ENCODE measurements around the gene EXOC1L.
"Not testable (repeated sequence)": the region's sequence is repeated elsewhere in the genome, so short reads cannot be mapped to it uniquely, and the experiment has no call there.

The EXOC1L gene

DNA sequence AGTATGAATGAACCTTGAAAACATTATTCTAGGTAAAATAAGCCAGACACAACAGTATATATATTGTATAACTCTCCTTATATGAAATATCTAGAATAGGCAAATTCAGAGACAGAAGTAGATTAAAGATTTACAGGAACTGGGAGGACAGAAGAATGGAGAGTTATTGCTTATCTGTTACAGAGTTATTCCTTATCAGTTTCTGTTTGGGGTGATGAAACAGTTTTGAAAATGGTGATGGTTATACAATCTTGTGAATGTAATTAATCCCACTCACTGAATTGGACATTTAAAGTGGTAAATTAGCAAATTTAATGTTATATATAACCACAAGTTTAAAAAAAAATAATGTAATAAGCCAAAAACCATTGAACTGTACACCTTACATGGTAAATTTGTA is 19.4 kb downstream of the EXOC1L start:
- no peak for DNase-seq

DNA sequence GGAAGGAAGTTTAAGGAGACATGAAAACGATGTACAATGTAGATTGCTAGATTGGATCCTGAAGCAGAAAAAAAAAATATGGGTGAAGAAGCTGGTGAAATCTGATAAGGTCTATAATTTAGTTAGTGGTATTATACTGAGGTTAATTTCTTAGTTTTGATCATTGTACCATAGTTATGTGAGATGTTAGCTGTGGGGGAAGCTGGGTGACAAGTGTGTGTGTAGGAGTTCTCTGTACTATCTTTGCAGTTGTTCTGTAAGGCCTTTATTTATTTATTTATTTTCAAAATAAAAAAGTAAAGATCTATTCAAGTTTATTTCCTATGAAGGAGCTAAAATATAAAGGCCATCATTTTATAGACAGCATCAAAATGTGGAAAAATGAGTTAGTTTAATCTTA is 21.4 kb downstream of the EXOC1L start:
- no peak for DNase-seq

DNA sequence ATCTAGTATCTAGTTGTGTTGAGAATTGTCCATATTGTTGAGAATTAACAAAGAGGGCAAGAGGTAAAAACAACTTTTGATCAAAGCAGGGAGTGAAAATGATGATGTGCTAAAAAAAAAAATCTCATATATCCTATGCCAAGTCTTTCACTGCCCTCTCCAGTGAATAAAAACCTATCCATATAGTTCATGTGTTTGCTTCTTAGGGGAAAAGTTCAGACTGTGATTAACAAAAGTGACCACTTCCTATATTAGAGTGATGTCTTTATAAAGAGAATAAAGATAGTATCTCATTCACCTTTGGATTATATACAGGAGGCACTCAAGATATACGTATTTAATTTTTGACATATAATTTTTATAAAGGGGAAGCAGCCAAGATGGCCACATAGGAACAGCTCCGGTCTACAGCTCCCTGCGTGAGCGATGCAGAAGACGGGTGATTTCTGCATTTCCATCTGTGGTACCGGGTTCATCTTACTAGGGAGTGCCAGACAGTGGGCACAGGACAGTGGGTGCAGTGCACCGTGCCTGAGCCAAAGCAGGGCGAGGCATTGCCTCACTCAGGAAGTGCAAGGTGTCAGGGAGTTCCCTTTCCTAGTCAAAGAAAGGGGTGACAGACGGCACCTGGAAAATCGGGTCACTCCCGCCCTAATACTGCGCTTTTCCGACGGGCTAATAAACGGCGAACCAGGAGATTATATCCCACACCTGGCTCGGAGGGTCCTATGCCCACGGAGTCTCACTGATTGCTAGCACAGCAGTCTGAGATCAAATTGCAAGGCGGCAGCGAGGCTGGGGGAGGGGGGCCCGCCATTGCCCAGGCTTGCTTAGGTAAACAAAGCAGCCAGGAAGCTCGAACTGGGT is 22.0 kb downstream of the EXOC1L start:
- not testable (repeated sequence) for DNase-seq

DNA sequence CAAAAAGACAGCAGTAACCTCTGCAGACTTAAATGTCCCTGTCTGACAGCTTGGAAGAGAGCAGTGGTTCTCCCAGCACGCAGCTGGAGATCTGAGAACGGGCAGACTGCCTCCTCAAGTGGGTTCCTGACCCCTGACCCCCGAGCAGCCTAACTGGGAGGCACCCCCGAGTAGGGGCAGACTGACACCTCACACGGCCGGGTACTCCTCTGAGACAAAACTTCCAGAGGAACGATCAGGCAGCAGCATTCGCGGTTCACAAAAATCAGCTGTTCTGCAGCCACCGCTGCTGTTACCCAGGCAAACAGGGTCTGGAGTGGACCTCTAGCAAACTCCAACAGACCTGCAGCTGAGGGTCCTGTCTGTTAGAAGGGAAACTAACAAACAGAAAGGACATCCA is 22.7 kb downstream of the EXOC1L start:
- DNase-seq: not testable (repeated sequence)

DNA sequence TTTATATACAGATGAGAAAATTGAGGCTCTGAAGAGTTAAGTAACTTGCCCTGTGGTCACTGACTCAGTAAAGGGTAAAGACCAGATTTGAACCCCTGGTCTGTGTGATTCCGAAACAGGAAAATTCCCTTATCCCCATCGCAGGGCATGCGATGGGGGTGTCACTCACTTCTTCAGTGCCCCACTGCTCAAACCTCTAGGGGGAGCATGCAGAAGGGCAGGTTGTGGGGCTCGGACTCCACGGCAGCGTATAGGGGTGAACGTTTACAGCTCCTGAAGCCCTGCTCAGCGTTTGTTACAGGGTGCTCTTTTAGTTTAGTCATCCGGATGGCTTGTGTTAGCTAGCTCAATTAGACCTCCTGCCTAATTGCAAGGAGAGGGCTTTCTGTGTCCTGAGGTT is 30.1 kb downstream of the EXOC1L start:
- DNase-seq: no peak

DNA sequence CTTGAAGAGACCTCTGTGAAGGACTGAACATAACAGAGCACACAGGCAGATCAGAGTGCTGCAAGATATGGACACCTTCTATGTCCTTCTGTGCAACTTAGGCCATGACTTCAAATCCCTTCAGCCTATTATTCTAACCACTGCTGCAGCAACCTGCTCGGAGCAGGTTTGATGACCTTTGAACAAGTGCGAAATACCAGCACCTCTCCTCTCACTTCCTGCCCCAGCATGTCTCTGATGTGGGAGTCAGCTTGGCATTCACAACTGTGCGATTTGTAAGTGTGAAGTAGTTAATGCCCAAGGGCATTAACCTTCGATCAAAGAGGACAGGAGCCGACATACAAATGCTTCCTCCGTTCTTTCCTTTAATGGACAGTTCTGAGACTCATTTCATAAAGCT is 32.3 kb downstream of the EXOC1L start:
- DNase-seq: no peak

DNA sequence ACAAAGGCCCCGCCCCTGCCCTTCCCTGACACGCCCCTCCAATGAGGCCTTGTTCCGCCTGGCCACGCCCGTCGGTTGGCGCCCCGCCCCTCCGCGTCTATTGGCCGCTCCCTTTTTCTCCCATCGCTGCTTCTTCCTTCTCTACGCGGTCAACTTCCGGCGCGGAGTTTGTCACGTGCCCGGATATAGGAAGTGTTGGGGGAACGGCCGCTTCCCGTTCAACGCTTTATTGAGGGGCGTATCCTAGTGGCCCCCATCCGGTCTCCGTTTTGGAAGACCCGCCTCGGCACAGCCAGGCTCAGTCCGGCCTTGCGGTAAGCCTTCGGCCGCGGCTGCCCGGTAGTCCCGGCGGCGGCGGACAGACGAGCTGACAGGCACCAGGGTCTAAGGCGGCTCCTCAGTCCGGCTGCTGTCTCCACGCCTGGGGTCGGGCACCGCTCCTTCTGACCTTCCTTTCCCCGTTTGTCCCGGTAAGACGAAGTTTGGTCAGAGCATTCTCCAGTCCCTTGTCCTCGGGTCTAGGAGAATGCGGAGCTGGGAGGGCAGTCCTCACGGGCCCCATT is 34.0 kb downstream of the EXOC1L start, which contains the start of gene EXOC1:
EXOC1 (plus strand) TSS at position 165 of the 563 bp plus-strand sequence. CDS start 4,676 bp downstream, outside the sequence.
- peak; percentile 98 for DNase-seq

DNA sequence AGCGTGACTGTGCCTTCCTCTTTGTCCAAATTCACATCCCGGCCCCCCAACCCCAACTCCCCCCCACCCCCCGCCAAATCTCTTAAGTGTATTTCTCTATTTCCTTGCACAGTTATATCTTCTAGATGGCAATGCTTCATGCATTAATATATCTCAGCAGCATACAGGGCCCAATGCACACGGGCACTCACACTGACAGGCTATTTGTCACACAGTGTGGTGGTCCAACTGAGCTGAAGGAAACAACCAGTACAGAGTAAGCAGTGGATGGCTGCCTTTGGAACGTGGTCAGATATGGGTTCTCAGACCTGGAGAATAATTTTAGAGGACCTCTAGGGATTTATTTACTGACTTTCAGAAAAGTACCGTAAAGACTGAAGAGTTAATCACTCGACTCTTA is 34.5 kb downstream of the EXOC1L start:
- DNase-seq: no peak

DNA sequence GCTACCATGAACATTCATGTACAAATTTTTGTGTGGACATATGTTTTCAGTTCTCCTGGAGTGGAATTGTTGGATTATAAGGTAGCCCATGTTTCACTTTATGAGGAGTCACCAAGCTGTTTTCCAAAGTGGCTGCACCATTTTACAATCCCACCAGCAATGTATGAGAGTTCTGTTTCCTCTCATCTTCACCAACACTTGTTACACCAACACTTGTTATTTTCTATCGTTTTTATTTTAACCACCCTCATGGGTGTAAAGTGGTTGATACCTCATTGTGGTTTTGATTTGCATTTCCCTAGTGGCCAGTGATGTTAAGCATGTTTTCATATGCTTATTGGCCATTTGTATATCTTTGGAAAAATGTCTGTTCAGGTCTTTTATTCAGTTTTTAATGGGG is 38.0 kb downstream of the EXOC1L start:
- DNase-seq: no peak

DNA sequence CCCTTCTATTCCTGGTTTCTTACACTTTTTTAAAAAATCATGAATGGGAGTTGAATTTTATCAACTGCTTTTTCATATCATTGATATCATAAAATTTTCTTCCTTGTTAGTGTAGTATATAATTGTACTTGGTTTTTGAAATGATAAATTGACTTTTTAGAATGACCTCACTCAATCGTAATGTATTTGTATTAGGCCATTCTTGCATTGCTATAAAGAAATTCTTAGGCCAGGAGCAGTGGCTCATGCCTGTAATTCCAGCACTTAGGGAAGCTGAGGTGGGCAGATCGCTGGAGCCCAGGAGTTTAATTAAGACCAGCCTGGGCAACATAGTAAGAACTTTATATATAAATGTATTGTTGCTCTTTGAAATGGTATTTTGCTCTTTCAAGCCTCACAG is 40.1 kb downstream of the EXOC1L start:
- DNase-seq: no peak

DNA sequence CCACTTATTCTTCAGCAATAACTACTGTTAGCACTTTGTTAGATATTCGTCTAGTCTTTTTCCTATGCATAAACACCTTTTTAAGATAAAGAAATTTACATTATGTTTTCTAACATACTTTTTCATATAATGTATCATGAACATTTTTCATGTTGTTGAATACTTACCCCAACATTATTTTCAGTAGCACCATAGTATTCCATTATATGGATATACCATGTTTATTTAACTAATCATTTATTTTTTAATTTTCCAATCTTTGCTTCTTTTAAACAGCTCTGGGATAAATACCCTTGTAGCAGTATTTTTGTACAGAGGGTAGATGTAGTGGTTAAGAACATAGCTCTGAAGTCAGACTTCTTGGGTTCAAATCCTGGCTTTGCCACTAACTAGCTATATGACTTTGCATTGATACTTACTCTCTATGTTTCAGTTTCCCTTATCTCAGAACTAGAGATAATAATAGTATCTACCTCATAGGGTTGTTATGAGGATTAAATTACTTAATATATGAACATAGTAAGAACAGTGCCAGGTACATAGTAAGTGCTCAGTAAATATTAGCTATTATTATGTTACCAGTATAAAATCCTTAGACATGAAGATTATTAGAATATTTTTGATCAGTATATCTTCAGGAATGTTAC is 45.1 kb downstream of the EXOC1L start:
- no peak for DNase-seq

DNA sequence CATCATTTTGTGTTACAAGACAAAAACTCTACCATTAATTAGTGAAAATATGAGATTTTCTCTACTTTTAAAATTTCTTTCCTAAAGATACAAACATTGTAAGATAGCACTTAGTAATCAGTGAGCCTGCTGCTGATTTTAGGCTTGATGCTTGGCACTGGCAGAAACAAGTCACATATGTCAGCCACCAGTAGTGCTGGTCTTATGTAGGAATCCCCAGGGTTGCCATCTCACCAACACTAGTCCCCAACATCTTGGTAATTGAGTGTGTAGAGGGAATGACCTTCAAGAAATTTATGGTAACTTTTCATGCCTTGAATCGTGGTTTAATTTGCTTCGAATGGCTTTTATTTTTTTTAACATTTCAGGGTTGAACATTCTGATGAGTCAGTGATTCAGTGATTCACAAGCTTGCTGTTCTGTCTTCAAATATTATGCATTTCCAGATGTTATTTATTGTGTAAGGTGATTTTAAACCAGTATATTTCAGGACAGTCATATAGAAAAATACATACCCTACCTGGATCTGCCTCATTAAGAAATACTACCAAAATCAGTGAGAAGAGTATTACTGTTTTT is 45.7 kb downstream of the EXOC1L start:
- no peak for DNase-seq

DNA sequence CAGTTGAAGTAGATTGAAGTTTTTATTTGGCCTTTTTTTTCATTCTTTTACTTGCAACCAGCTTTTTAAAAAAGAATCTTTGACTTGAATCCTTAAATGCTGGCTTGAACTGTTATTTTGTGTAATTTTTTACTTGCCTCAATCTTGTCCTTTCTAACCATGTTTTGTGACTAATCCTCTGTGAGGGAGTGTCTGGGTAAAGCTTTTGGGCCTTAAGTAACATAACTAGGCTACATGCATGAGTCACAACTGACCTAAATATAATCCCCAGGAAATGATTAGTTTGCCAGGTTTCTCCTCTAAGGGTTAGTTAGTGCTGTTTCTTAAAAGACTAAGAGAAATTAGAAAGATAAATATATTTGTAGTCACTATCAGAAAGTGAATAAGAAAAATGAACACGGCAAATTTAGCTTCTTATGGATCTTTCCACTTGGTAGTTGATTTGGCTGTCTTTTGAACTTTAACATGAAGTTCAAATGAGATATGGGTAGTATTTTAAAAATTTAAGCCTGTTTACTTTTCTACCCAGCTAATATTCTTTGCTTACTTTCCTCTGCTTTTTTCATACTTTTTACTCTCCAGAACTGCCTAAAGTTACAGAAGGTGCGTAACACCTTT is 46.8 kb downstream of the EXOC1L start:
- DNase-seq: no peak

DNA sequence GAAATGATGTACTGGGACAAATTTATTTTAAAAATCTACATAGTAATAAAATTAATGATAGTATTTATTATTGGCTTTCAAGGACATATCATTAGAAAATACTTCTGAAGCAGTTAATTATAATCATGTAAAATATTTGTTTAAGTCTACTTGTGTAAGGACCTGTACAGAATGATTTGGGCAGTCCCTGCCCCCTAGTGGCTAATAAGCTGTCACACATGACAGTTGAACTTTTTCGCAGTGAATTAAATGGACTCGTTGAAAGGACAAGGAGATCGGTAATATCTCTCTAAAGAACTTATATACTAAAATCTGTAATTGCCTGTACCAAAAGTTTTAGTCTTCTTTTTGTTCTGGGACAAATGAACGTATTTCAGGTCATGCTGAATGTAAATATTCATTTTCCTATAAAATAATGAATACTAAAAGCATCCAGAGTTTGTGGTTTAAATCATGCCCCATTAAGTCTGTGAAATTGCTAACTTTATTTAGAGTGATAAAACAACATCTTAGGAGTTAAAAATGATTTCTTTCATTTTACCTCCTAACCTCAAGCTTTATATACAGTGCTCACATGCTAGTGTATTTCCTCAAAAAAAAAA is 47.5 kb downstream of the EXOC1L start:
- peak; percentile 52 for DNase-seq

DNA sequence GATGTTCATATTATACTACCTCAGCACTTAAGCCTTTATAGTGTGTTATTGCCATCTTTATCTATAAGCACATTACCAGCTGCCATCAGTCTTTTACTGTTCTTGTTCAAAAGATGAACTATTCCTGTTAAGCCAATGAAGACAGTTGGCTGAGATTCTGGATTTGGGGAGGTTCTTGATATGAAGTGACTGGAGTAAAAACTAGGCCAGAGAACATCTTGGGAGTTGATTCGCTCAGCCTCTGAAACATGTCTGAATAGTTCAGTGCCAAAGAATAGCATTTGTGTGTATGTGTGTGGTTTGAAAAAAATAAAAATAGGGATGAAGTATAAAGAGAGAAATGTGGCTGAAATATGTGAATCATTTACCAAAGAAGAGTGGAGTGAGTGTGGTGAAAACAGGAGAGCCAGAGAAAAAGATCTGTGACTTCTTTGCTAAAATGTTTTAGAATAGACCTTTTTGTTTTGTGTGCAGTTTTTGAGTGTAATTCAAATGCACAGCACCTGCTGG is 49.0 kb downstream of the EXOC1L start:
- no peak for DNase-seq

DNA sequence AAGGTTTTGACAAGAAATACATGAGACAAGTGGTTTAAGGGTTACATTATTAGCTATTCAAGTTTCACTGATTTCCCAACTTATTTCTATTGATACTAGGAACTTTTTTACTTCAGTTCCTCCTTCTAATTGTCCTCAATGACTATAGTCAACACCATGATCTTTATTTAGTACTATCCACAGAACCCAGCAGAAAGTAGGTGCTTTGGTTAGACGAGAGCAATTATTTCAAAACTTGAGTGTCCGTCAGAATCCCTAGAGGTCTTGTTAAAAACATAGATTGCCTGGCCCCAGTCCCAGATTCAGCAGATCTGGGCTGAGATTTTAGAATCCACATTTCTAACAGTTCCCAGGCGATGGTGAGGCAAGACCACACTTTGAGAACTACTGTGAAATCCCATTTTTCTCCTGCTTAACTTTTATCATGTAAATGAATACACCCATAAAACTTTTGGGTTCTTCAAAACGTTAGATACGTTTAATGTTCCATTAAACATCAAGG is 51.8 kb downstream of the EXOC1L start:
- no peak for DNase-seq

DNA sequence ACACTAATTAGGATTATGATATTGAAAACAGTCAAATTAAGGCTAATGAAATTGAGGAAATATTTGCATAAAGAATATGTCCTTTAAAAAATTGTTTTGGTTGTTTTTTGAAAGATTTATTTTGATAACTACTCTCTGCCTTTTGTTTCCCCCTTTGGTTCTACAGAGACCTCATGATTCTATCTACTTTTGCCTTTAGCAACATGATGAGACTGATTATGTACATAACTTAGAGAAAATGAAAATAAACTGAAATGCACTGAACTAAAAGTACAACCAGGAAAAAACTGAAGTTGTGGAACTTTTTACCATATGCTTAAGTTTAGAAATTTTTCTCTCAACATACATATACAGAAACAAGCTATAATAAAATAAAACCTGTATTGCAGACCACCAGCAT is 55.2 kb downstream of the EXOC1L start:
- no peak for DNase-seq

DNA sequence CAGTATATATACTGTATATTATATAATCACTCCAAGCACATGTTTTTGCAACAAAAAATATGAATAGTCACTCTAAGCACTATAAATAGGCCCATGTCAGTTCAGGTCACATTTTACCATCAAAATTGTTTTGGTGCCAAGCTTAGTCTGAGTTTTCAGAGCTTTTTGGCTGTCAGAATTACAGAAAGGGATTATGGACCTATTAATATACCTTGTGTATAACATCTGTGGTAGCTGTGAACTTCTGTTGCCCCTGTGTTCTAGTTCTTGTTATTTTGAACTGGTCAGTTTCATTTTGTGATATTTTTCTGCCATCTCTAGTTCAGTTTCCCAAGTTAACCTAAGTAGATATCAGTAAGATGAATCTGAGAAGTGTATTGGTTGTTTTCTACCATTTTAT is 56.8 kb downstream of the EXOC1L start:
- DNase-seq: no peak

DNA sequence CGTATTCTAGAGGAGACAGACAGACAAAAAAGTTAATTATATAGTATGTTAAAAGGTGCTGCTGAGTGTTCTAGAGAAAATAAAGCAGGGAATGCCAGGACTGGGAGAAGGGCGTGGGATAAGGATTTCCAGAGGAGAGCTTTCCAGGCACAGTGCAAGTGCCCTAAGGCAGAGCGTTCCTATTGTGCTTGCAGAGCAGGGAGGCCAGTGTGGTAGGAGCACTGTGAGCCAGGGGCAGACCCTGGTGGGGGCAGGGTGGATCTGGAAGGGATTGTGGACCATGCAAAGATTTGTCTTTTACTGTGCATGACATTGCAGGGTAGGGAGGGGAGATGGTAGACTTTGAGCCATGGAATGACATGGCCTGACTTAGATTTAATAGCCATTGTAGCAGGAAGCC is 59.6 kb downstream of the EXOC1L start:
- no peak for DNase-seq

DNA sequence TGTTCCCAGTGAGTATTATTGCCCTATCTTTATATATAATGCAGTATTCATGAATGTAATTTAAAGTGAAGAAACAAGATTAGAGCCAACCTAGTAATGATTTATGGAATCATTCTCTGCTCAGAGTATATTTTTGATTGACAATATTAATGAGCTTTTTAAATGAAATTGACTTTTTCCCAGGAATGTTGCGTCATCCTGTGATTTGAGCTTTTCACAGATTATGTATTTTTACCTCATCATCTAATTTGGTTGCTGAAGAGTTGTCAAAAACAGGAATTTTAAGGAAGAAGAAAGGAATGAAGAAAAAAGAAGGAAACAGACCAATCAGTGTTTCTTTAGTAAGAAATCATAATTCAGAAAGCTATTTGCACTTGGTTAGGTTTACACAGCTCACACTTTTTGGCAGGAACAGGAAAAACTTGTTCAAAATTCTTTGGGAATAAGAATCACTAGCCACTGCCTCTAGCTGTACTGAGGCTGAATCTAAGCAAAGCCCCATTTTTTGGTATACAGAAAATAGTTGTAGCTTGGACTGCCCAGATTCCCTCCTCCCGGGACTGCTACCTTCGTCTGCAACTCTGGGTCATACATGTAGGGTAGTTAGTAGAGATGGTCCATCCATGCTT is 61.2 kb downstream of the EXOC1L start:
- DNase-seq: no peak

DNA sequence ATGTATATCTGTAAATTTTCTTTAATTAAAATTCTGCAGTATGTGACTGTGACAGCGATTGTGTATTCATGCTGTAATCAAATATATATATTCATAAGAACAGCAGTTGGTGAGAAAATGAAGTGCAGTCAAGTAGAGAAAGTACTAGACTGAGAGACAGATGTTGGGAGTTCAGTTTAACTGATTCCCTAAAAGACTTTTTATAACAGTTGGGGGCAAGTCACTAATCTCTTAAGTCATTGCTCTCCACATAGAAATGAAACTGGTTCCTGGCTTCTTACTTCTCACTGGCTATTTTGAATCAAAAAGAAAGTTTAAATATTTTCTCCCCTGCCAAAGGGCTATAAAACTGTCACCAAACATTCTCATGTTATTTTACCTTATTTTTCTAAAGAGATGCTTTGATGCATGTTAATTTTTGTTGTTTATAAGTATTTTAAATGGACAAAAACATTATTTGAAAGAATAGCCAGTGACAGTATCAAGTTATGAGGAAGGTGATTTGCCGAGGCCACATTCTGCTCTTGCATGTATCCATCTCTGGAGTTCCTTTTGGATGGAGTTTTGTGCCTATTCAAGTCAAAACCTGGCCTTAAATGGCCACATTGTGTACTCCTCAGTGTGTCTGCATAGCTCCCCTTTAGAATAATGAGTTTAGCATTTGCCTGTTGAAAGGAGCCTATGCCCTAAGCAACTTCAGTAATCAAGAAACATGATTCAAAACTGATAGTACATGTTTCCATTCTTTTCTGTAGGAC is 64.7 kb downstream of the EXOC1L start:
- no peak for DNase-seq

All from NCI-H1092 (cell line).